Endodermal cell (in vitro differentiated cells): ENCODE data around the gene CCDC150. TPM values are rescaled to one million over a fixed set of nuclear protein-coding genes. Genes with fewer than 3 reads are reported as not detected.
A peak's percentile ranks its signal among the peaks of the same experiment; 100 is the strongest.

Source experiments
- DNase-seq: peaks from one replicate; pipeline ENCODE4 v3.0.0-alpha.2; 2017
- H3K27ac ChIP-seq: 2 replicates; pipeline ENCODE4 v1.5.1; 2013; ENCODE audit warnings: mild to moderate bottlenecking, low read depth, low read length, moderate library complexity
- H3K27me3 ChIP-seq: 2 replicates; pipeline ENCODE4 v1.6.1; 2013; ENCODE audit warnings: mild to moderate bottlenecking, low read length, moderate library complexity; ENCODE audit not compliant: insufficient read depth, control insufficient read depth, poor library complexity, severe bottlenecking
- H3K36me3 ChIP-seq: 2 replicates; pipeline ENCODE4 v1.7.0; 2013; ENCODE audit warnings: mild to moderate bottlenecking, low read length, moderate library complexity; ENCODE audit not compliant: control insufficient read depth, insufficient read depth
- H3K4me1 ChIP-seq: one replicate; pipeline ENCODE4 v1.7.0; 2013; ENCODE audit warnings: low read length; ENCODE audit not compliant: control insufficient read depth, insufficient read depth
- H3K4me3 ChIP-seq: 2 replicates; pipeline ENCODE4 v1.5.1; 2013; ENCODE audit warnings: mild to moderate bottlenecking, low read length, moderate library complexity
- H3K9ac ChIP-seq: 2 replicates; pipeline ENCODE4 v1.6.1; 2013; ENCODE audit warnings: mild to moderate bottlenecking, low read length, moderate library complexity; ENCODE audit not compliant: poor library complexity, severe bottlenecking; ENCODE audit errors: extremely low read depth
- H3K9me3 ChIP-seq: 2 replicates; pipeline ENCODE4 v1.6.1; 2013; ENCODE audit warnings: mild to moderate bottlenecking, low read length, moderate library complexity; ENCODE audit not compliant: control insufficient read depth
- H3K27ac Mint-ChIP-seq: 2 replicates; pipeline ENCODE4 v1.8.0; 2020; ENCODE audit warnings: mixed read lengths
- H3K27me3 Mint-ChIP-seq: 2 replicates; pipeline ENCODE4 v1.8.0; 2021; ENCODE audit warnings: mild to moderate bottlenecking, mixed read lengths; ENCODE audit not compliant: insufficient read depth
- H3K36me3 Mint-ChIP-seq: 2 replicates; pipeline ENCODE4 v1.8.0; 2020; ENCODE audit warnings: low read depth, mixed read lengths
- H3K4me1 Mint-ChIP-seq: 2 replicates; pipeline ENCODE4 v1.8.0; 2020; ENCODE audit warnings: mixed read lengths
- H3K4me3 Mint-ChIP-seq: 2 replicates; pipeline ENCODE4 v1.8.0; 2020; ENCODE audit warnings: mild to moderate bottlenecking, moderate library complexity, mixed read lengths
- H3K9me3 Mint-ChIP-seq: 2 replicates; pipeline ENCODE4 v1.8.0; 2020; ENCODE audit warnings: mild to moderate bottlenecking, mixed read lengths
- CTCF ChIP-seq: fragments of 200-600 bp; sonication (generic); conservative IDR thresholded peaks from 2 replicates; pipeline ENCODE4 v1.5.0; 2021; ENCODE audit warnings: antibody characterized with exemption, mild to moderate bottlenecking
- WGBS, 2 experiments: methylation state at CpG; one replicate each; pipeline versions ENCODE4 v1.1.5 to v1.1.7; 2013; ENCODE audit warnings: missing lambda C conversion rate in 2 of 2, mixed read lengths in 1 of 2; ENCODE audit not compliant: insufficient coverage in 1 of 2, insufficient read length in 1 of 2; 5-methylcytosine and 5-hydroxymethylcytosine counted together
- total RNA-seq, 2 donors: library from RNA; stranded (reverse); fragmentation: NEBNext Ultra II Directional in 1 of 2; extraction: Animal tissue kit (Norgen Biotek cat#: 25700) in 1 of 2; gene quantifications; 2 replicates in 1 of 2; 3 replicates in 1 of 2; pipeline ENCODE4 v1.2.1, GENCODE V29; 2021

CCDC150 gene
- total RNA-seq, 2 donors from 2014 or later = 25.4 to 42.9 TPM

GRCh38 chr2:196677404-196677803 is 37.9 kb downstream of the CCDC150 start:
- Histone ChIP-seq H3K27me3 (no peaks in the 10 kb centered on the region), H3K9me3 (no peaks in the 10 kb centered on the region), H3K9ac (no peak overlapping the region), H3K27ac (no peak overlapping the region), H3K4me1 (no peaks in the 10 kb centered on the region), H3K36me3 (peaks cover 32% of the 10 kb centered on the region), H3K4me3 (no peak overlapping the region)
- DNase-seq = no peak
- WGBS, 2 experiments = 94 to 95% methylated on average over 5 of the region's 5 CpGs
- no peaks in the 10 kb centered on the region for H3K4me1 Mint-ChIP-seq
- H3K27me3 Mint-ChIP-seq = no peaks in the 10 kb centered on the region
- H3K9me3 Mint-ChIP-seq = no peaks in the 10 kb centered on the region
- no peak overlapping the region for H3K27ac Mint-ChIP-seq
- H3K4me3 Mint-ChIP-seq = no peak overlapping the region
- H3K36me3 Mint-ChIP-seq = peaks cover 40% of the 10 kb centered on the region
- TF ChIP-seq CTCF = no peak

GRCh38 chr2:196679368-196679767 is 39.9 kb downstream of the CCDC150 start:
- no peaks in the 10 kb centered on the region for H3K4me1 ChIP-seq
- peaks cover 32% of the 10 kb centered on the region for H3K36me3 ChIP-seq
- H3K9ac ChIP-seq = no peak overlapping the region
- H3K27ac ChIP-seq = no peak overlapping the region
- peak overlapping the region; percentile 6 for H3K27ac Mint-ChIP-seq
- no peaks in the 10 kb centered on the region for H3K4me1 Mint-ChIP-seq
- H3K27me3 Mint-ChIP-seq = no peaks in the 10 kb centered on the region
- no peak overlapping the region for H3K4me3 ChIP-seq
- H3K9me3 Mint-ChIP-seq = peaks cover 3% of the 10 kb centered on the region
- no peak for DNase-seq
- no peaks in the 10 kb centered on the region for H3K27me3 ChIP-seq
- H3K36me3 Mint-ChIP-seq = peaks cover 46% of the 10 kb centered on the region
- peaks cover 6% of the 10 kb centered on the region for H3K9me3 ChIP-seq
- no peak for TF ChIP-seq CTCF
- no peak overlapping the region for H3K4me3 Mint-ChIP-seq

- Mint-ChIP-seq H3K27me3 (no peaks in the 10 kb centered on the region), H3K9me3 (peaks cover 13% of the 10 kb centered on the region), H3K27ac (no peak overlapping the region), H3K36me3 (peaks cover 51% of the 10 kb centered on the region), H3K4me1 (no peaks in the 10 kb centered on the region), H3K4me3 (no peak overlapping the region)
- WGBS, 2 experiments = 95 to 100% methylated on average over 1 to 2 of the region's 2 CpGs
- Histone ChIP-seq H3K9ac (no peak overlapping the region), H3K36me3 (peaks cover 32% of the 10 kb centered on the region), H3K27ac (no peak overlapping the region), H3K27me3 (no peaks in the 10 kb centered on the region), H3K9me3 (peaks cover 18% of the 10 kb centered on the region), H3K4me3 (no peak overlapping the region), H3K4me1 (no peaks in the 10 kb centered on the region)
- no peak for TF ChIP-seq CTCF
- no peak for DNase-seq
Measured at GRCh38 chr2:196681510-196681909, 42.0 kb downstream of the CCDC150 start.
